HEK293 (cell line): ENCODE results near the gene MPP7.

Experiments
- CTCF ChIA-PET: fragments of 350-600 bp; formaldehyde crosslinking; extraction: SDS; loops from one replicate; lab custom pipeline; 2021; ENCODE audit warnings: antibody characterized with exemption; lab: Yijun Ruan, JAX
- POLR2A ChIA-PET: fragments of 300-600 bp; formaldehyde crosslinking; extraction: SDS; loops from one replicate; lab custom pipeline; 2020; ENCODE audit warnings: antibody characterized with exemption, inconsistent platforms; lab: Yijun Ruan, JAX
- H3K27ac ChIP-seq: fragments of 200-500 bp; sonication (Bioruptor generic); 2 replicates; pipeline ENCODE4 v1.5.1; 2014; ENCODE audit warnings: low read depth, low read length, control low read depth, inconsistent platforms; ENCODE audit errors: extremely low read depth
- H3K36me3 ChIP-seq, 2 experiments: fragments of 200-500 bp in 1 of 2; sonication (Bioruptor generic) in 1 of 2; 1 replicate in 1 of 2; 2 replicates in 1 of 2; pipeline ENCODE4 v1.5.1; 2014 to 2017; ENCODE audit warnings: inconsistent platforms in 2 of 2, low read length in 2 of 2; ENCODE audit not compliant: control insufficient read depth in 2 of 2, insufficient read depth in 1 of 2
- H3K4me1 ChIP-seq: fragments of 200-500 bp; sonication (Bioruptor generic); 2 replicates; pipeline ENCODE4 v1.5.1; 2014; ENCODE audit warnings: mild to moderate bottlenecking, low read length, inconsistent platforms; ENCODE audit not compliant: control insufficient read depth, insufficient read depth
- H3K4me3 ChIP-seq: 2 replicates; pipeline ENCODE4 v1.5.1; 2011; ENCODE audit warnings: low read depth, mild to moderate bottlenecking, control low read depth, low read length, moderate library complexity
- H3K9me3 ChIP-seq: fragments of 200-500 bp; sonication (Bioruptor generic); 2 replicates; pipeline ENCODE4 v1.5.1; 2014; ENCODE audit warnings: low read depth, low read length, inconsistent platforms; ENCODE audit not compliant: control insufficient read depth, insufficient read depth
- BCL11B ChIP-seq: fragments of 450-650 bp; formaldehyde crosslinking; IDR thresholded peaks from 2 replicates; pipeline ENCODE4 v1.5.1; 2016; ENCODE audit warnings: low read depth, missing biosample characterization, missing genetic modification characterization
- GLI4 ChIP-seq: fragments of 450-650 bp; formaldehyde crosslinking; IDR thresholded peaks from 2 replicates; pipeline ENCODE4 v1.5.1; 2016; ENCODE audit warnings: missing biosample characterization, missing genetic modification characterization
- MEIS1 ChIP-seq: sonication (generic); formaldehyde crosslinking; IDR thresholded peaks from 2 replicates; pipeline ENCODE4 v1.8.1; 2022; ENCODE audit warnings: missing genetic modification reagents, mild to moderate bottlenecking, borderline replicate concordance
- PRDM1 ChIP-seq: fragments of 450-650 bp; formaldehyde crosslinking; IDR thresholded peaks from 2 replicates; pipeline ENCODE4; 2016; ENCODE audit warnings: missing biosample characterization, missing genetic modification characterization
- YY1 ChIP-seq: fragments of 450-650 bp; formaldehyde crosslinking; IDR thresholded peaks from 2 replicates; pipeline ENCODE4 v1.5.1; 2018; ENCODE audit warnings: missing biosample characterization, missing genetic modification characterization
- ZBTB26 ChIP-seq: fragments of 450-650 bp; formaldehyde crosslinking; optimal IDR thresholded peaks from 2 replicates; pipeline ENCODE3; 2016; ENCODE audit warnings: missing biosample characterization, mild to moderate bottlenecking, missing genetic modification characterization
- ZBTB49 ChIP-seq: fragments of 450-650 bp; formaldehyde crosslinking; IDR thresholded peaks from 2 replicates; pipeline ENCODE4 v1.5.1; 2016; ENCODE audit warnings: missing biosample characterization, missing genetic modification characterization, low read depth
- ZFHX2 ChIP-seq: fragments of 450-650 bp; formaldehyde crosslinking; conservative IDR thresholded peaks from 2 replicates; pipeline ENCODE4 v1.5.1; 2016; ENCODE audit warnings: missing biosample characterization, missing genetic modification characterization
- ZFP3 ChIP-seq: fragments of 450-650 bp; formaldehyde crosslinking; IDR thresholded peaks from 2 replicates; pipeline ENCODE4 v1.5.1; 2016; ENCODE audit warnings: low read depth, missing biosample characterization, missing genetic modification characterization
- ZNF132 ChIP-seq: fragments of 450-650 bp; formaldehyde crosslinking; IDR thresholded peaks from 2 replicates; pipeline ENCODE4 v1.5.1; 2017; ENCODE audit warnings: missing biosample characterization, missing genetic modification characterization, borderline replicate concordance
- ZNF146 ChIP-seq: fragments of 450-650 bp; formaldehyde crosslinking; IDR thresholded peaks from 2 replicates; pipeline ENCODE4 v1.5.1; 2016; ENCODE audit warnings: missing biosample characterization, missing genetic modification characterization
- ZNF184 ChIP-seq: fragments of 450-650 bp; IDR thresholded peaks from 2 replicates; pipeline ENCODE4 v1.5.1; 2018; ENCODE audit warnings: missing biosample characterization, mild to moderate bottlenecking, missing genetic modification characterization
- ZNF266 ChIP-seq: fragments of 450-650 bp; formaldehyde crosslinking; IDR thresholded peaks from 2 replicates; pipeline ENCODE4 v1.5.1; 2016; ENCODE audit warnings: missing biosample characterization, missing genetic modification characterization, low read depth
- ZNF626 ChIP-seq: fragments of 450-650 bp; sonication (Bioruptor Pico); formaldehyde crosslinking; IDR thresholded peaks from 2 replicates; pipeline ENCODE4 v1.5.1; 2018; ENCODE audit warnings: missing biosample characterization, missing genetic modification characterization, inconsistent platforms
- ZNF660 ChIP-seq: fragments of 450-650 bp; IDR thresholded peaks from 2 replicates; pipeline ENCODE4 v1.5.1; 2018; ENCODE audit warnings: missing biosample characterization, mild to moderate bottlenecking, missing genetic modification characterization
- ZSCAN4 ChIP-seq: fragments of 450-650 bp; formaldehyde crosslinking; IDR thresholded peaks from 2 replicates; pipeline ENCODE4 v1.5.1; 2017; ENCODE audit warnings: missing biosample characterization, missing genetic modification characterization
- TF ChIP-seq, protein P1 (sequence below): fragments of 450-650 bp; formaldehyde crosslinking; IDR thresholded peaks from 2 replicates; pipeline ENCODE4; 2016; ENCODE audit warnings: missing biosample characterization, missing genetic modification characterization
- TF ChIP-seq, protein P2 (sequence below): fragments of 450-650 bp; formaldehyde crosslinking; IDR thresholded peaks from 2 replicates; pipeline ENCODE4 v1.5.1; 2016; ENCODE audit warnings: missing biosample characterization, missing genetic modification characterization
- TF ChIP-seq, protein P3 (sequence below): fragments of 450-650 bp; formaldehyde crosslinking; IDR thresholded peaks from 2 replicates; pipeline ENCODE4 v1.5.1; 2016; ENCODE audit warnings: missing biosample characterization, missing genetic modification characterization

Gene MPP7

DNA sequence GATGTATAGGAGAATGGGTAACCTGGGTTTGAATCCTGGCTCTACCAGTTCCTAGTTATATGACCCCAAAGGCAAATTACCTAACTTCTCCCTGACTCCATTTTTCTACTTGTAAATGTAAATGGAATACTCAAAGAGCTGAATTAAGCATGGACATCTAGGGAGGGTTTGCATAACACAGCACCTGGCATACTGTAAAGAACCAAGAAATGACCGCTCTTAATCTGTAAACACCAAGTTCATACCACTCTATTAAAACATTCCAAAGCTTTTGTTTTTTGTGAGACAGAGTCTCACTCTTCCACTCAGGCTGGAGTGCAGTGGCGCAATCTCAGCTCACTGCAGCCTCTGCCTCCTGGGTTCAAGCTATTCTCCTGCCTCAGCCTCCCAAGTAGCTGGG is 19.6 kb downstream of the MPP7 start:
- Histone ChIP-seq H3K27ac (no peak overlapping the region), H3K36me3 (no peaks in the 10 kb centered on the region), H3K4me3 (no peak overlapping the region), H3K9me3 (no peaks in the 10 kb centered on the region), H3K4me1 (no peaks in the 10 kb centered on the region)
- CTCF ChIA-PET, result interaction anchor here (0.7 to 1.1 kb wide), 2 partner anchors 36 to 83 kb away, joined by 3 read pairs; no protein-coding TSS in a partner anchor
- POLR2A ChIA-PET, result no interaction called here
- TF ChIP-seq ZSCAN4 (tag by site-specific recombination) (no peak), ZNF266 (tag by site-specific recombination) (no peak), ZNF626 (no peak), MEIS1 (CRISPR knock-in tag) (no peak), GLI4 (tag by site-specific recombination) (no peak), ZNF184 (tag by site-specific recombination) (no peak), ZFP3 (tag by site-specific recombination) (no peak), YY1 (tag by site-specific recombination) (no peak), BCL11B (tag by site-specific recombination) (no peak), ZBTB26 (tag by site-specific recombination) (no peak), ZFHX2 (tag by site-specific recombination) (no peak), ZNF146 (no peak), ZNF132 (no peak)
- TF ChIP-seq, protein P1, sequence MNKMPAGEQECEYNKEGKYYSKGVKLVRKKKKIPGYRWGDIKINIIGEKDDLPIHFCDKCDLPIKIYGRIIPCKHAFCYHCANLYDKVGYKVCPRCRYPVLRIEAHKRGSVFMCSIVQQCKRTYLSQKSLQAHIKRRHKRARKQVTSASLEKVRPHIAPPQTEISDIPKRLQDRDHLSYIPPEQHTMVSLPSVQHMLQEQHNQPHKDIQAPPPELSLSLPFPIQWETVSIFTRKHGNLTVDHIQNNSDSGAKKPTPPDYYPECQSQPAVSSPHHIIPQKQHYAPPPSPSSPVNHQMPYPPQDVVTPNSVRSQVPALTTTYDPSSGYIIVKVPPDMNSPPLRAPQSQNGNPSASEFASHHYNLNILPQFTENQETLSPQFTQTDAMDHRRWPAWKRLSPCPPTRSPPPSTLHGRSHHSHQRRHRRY, result no peak

- Histone ChIP-seq H3K4me3 (no peak overlapping the region), H3K4me1 (no peaks in the 10 kb centered on the region), H3K36me3 (no peaks in the 10 kb centered on the region), H3K27ac (no peak overlapping the region), H3K9me3 (no peaks in the 10 kb centered on the region)
- POLR2A ChIA-PET, result no interaction called here
- CTCF ChIA-PET, result no interaction called here
- TF ChIP-seq PRDM1 (no peak), ZBTB49 (tag by site-specific recombination) (no peak), ZNF660 (no peak)
- TF ChIP-seq, protein P2, sequence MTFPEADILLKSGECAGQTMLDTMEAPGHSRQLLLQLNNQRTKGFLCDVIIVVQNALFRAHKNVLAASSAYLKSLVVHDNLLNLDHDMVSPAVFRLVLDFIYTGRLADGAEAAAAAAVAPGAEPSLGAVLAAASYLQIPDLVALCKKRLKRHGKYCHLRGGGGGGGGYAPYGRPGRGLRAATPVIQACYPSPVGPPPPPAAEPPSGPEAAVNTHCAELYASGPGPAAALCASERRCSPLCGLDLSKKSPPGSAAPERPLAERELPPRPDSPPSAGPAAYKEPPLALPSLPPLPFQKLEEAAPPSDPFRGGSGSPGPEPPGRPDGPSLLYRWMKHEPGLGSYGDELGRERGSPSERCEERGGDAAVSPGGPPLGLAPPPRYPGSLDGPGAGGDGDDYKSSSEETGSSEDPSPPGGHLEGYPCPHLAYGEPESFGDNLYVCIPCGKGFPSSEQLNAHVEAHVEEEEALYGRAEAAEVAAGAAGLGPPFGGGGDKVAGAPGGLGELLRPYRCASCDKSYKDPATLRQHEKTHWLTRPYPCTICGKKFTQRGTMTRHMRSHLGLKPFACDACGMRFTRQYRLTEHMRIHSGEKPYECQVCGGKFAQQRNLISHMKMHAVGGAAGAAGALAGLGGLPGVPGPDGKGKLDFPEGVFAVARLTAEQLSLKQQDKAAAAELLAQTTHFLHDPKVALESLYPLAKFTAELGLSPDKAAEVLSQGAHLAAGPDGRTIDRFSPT (tag by site-specific recombination), result no peak
- TF ChIP-seq, protein P3, sequence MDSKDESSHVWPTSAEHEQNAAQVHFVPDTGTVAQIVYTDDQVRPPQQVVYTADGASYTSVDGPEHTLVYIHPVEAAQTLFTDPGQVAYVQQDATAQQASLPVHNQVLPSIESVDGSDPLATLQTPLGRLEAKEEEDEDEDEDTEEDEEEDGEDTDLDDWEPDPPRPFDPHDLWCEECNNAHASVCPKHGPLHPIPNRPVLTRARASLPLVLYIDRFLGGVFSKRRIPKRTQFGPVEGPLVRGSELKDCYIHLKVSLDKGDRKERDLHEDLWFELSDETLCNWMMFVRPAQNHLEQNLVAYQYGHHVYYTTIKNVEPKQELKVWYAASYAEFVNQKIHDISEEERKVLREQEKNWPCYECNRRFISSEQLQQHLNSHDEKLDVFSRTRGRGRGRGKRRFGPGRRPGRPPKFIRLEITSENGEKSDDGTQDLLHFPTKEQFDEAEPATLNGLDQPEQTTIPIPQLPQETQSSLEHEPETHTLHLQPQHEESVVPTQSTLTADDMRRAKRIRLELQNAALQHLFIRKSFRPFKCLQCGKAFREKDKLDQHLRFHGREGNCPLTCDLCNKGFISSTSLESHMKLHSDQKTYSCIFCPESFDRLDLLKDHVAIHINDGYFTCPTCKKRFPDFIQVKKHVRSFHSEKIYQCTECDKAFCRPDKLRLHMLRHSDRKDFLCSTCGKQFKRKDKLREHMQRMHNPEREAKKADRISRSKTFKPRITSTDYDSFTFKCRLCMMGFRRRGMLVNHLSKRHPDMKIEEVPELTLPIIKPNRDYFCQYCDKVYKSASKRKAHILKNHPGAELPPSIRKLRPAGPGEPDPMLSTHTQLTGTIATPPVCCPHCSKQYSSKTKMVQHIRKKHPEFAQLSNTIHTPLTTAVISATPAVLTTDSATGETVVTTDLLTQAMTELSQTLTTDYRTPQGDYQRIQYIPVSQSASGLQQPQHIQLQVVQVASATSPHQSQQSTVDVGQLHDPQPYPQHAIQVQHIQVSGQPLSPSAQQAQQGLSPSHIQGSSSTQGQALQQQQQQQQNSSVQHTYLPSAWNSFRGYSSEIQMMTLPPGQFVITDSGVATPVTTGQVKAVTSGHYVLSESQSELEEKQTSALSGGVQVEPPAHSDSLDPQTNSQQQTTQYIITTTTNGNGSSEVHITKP (tag by site-specific recombination), result peak; percentile 76
These were observed 20.5 kb downstream of the MPP7 start for GRCh38 chr10:28282336-28282735.
